GM19452 (cell line): ENCODE data around the gene SLCO4A1.

Source experiments
- ATAC-seq: cut with Tn5 transposase; IDR thresholded peaks from one replicate; pipeline ENCODE4 v1.9.1; 2021; ENCODE audit not compliant: unreplicated experiment

The SLCO4A1 gene

GRCh38 chr20:62710221-62710885 is 68.0 kb downstream of the SLCO4A1 start:
- no peak for ATAC-seq

DNA sequence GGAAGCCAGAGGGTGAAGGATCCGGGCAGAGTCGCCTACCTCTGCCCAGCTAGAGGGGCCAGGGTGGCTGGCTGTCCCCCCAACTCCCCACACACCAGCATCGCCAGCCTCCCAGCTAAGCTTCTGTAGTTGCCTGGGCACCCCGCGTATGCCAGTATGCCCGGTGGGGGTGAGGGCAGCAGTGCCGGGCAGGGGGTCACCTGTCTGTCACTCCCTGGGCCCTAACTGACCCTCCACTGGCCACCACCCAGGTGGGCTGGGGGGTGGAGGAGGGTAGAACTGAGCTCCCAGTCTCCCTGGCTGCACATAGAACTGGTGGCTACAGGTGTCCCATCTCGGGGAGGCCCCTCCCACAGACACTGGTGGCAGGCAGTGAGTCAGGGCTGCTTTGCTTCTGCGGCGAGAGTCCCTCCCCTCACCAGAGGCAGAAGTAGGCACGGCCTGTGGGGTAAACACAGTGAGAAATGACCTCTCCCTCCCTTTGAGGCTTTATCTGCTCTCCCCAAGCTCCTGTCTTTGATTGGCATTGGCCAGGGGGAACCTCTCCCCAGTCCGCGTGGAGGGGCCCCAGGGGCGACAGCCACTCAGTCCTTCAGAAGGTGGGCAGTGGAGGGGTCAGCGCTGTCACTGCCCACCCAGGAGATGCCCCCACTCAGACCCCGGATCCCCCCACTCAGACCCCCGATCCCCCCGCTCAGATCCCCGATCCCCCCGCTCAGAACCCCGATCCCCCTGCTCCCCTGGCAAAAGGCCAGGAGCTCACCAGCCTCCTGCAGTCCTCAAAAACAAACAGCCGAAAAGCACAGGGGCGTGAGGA is 68.8 kb downstream of the SLCO4A1 start:
- ATAC-seq = no peak

DNA sequence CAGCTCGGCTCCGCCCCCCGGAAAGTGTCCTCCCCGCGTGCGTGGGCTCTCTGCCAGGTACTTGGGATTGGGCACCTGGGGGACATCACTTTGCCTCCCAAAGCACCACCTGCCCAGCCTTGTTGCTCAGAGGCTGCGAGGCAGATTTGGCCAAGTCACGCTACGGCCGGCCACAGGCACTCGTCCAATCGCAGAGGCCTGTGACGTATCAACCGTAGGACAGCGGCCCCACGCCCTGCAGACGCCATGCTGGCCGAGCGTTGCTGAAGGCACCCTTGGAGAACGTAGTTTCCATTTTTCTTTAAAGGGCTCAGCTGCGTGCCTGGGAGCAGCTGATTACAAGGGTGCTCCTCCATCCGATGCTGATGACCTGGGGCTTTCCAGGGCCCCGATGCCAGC is 69.4 kb downstream of the SLCO4A1 start:
- ATAC-seq = no peak

DNA sequence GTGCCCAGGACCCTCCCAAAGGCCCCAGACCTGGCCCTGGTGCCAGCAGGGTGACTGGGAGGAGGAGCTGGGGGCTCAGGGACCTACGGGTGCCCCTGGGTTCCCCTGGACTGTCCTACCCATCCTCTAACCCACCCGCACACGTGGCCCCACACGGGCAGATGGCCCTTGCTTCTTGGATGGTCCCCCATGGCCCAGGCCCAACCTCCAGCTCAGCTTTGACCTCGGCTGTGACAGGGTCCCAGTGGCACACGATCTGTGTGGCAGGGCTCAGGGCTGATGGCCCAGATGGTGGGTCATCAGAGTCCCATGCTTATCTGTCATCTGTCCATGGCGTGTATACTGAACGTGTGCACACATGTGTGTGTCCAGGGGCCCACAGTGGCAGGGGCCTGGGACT is 70.3 kb downstream of the SLCO4A1 start:
- ATAC-seq = no peak

DNA sequence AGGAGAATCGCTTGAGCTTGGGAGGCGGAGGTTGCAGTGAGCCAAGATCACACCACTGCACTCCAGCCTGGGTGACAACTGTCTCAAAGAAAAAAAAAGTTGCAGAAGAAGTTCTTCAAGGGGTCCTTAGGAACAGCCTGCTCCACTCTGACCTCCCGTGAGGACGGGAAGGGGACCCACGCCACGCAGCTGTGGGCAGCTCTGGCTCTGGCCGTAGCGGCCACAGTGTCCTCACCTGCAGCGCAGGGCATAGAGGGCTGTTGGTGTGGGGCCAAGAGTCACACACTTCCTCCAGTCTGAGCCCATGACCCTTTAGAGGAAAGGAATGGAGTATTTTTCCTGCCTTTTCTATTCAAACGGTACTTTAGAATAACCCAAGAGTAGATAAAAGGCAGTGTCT is 71.7 kb downstream of the SLCO4A1 start:
- ATAC-seq = no peak

DNA sequence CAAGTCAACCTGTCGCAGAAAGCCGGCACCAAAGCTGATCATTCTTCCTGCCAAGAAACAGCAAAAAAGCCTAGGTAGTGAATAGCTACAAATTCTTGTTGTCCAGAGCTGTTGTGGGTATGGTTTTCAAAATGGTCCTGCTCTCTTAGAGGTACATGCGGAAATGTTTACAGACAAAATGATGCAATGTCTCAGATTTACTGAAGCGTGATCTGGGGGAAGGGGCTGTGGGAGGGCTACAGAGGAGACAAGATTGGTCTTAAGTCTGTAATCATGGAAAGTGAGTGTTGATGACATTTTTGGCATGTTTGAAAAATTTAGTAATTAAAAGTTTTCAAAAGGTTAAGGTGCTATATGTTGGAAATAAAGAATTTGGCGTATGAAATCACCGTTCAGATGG is 72.5 kb downstream of the SLCO4A1 start:
- ATAC-seq = no peak

- ATAC-seq = no peak
Observed at GRCh38 chr20:62715201-62715600, 72.9 kb downstream of the SLCO4A1 start.

- no peak for ATAC-seq
Observed at GRCh38 chr20:62716198-62716940, 74.1 kb downstream of the SLCO4A1 start.

- no peak for ATAC-seq
Observed at GRCh38 chr20:62716941-62717310, 74.6 kb downstream of the SLCO4A1 start.

DNA sequence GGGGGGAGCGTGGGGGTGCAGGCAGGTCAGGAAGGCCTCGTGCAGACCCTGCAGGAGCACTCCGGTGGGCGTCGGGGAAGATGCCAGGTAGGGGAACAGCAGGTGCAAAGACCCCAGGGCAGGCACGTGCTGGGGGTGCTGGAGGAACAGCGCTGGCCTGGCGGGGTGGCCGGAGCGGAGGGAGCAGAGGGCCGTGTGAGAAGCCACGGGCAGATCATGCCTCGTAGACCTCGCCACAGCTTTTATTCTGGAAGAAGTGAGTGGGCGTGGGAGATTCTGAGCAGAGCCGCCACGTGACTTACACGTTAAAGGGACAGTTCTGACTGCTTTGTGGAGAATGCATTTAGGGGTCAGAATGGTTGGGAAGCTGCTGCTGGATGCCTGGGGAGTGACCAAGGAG is 75.6 kb downstream of the SLCO4A1 start:
- ATAC-seq = no peak

DNA sequence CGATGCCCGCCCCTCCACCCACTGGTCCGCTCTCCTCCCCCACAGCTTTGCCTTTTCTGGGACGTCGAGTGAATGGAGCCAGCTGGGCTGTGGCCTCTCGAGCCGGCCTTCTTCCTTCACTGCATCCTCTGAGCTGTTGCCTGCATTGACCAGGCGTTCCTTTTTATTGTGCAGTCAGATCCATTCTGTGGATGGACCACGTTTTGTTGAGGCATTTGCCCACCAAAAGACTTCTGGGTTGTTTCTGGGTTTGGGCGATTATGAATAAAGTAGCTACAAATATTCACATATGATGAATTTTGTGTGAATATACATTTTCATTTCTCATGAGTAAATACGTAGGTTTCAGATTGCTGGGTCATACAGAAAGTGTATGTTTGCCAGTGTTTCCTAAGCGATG is 76.2 kb downstream of the SLCO4A1 start:
- ATAC-seq = no peak

- no peak for ATAC-seq
Observed at GRCh38 chr20:62719250-62719935, 77.1 kb downstream of the SLCO4A1 start.
